IPS-15b (cell line): Measurements from ENCODE around the gene IFNLR1.

ENCODE experiments used
- H3K27me3 ChIP-seq: one replicate; pipeline ENCODE4 v1.6.1; 2013; ENCODE audit warnings: low read length; ENCODE audit not compliant: control insufficient read depth, insufficient read depth
- H3K36me3 ChIP-seq: one replicate; pipeline ENCODE4 v1.6.1; 2013; ENCODE audit warnings: low read length; ENCODE audit not compliant: control insufficient read depth, insufficient read depth
- H3K4me1 ChIP-seq: one replicate; pipeline ENCODE4 v1.6.1; 2013; ENCODE audit warnings: mild to moderate bottlenecking, low read length; ENCODE audit not compliant: control insufficient read depth, insufficient read depth
- H3K4me3 ChIP-seq: one replicate; pipeline ENCODE4 v1.5.1; 2013; ENCODE audit warnings: low read depth, low read length
- H3K9ac ChIP-seq: one replicate; pipeline ENCODE4 v1.6.1; 2013; ENCODE audit warnings: low read depth, mild to moderate bottlenecking, low read length
- H3K9me3 ChIP-seq: one replicate; pipeline ENCODE4 v1.6.1; 2013; ENCODE audit warnings: mild to moderate bottlenecking, low read length; ENCODE audit not compliant: control insufficient read depth, insufficient read depth

IFNLR1 gene

DNA sequence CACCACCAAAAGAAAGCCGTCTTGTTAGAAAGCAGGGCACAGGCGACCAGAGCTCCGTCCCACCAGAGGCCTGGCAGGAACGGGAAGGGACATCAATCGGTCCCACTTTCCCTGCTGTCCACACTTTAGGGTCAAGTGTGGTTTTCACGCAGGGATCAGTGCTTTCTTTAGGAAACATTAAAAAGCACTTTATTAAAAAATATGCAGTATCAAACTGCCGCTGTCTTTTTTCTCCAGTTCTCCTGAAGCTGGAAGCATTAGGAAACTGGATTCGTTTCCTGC, 437 bp downstream of the IFNLR1 start:
- no peaks in the 10 kb centered on the region for H3K36me3 ChIP-seq
- H3K4me1 ChIP-seq: no peaks in the 10 kb centered on the region
- H3K9me3 ChIP-seq: no peaks in the 10 kb centered on the region
- no peaks in the 10 kb centered on the region for H3K27me3 ChIP-seq
- H3K4me3 ChIP-seq: peak overlapping the region; percentile 71
- peak overlapping the region; percentile 49 for H3K9ac ChIP-seq

GRCh38 chr1:24186031-24186710, 918 bp downstream of the IFNLR1 start:
- Histone ChIP-seq H3K9ac (peak overlapping the region; percentile 49), H3K9me3 (no peaks in the 10 kb centered on the region), H3K36me3 (no peaks in the 10 kb centered on the region), H3K4me3 (peak overlapping the region; percentile 71), H3K4me1 (no peaks in the 10 kb centered on the region), H3K27me3 (no peaks in the 10 kb centered on the region)

GRCh38 chr1:24185076-24185475, 2.0 kb downstream of the IFNLR1 start:
- Histone ChIP-seq H3K9ac (no peak overlapping the region), H3K36me3 (no peaks in the 10 kb centered on the region), H3K4me3 (no peak overlapping the region), H3K4me1 (no peaks in the 10 kb centered on the region), H3K27me3 (no peaks in the 10 kb centered on the region), H3K9me3 (no peaks in the 10 kb centered on the region)

DNA sequence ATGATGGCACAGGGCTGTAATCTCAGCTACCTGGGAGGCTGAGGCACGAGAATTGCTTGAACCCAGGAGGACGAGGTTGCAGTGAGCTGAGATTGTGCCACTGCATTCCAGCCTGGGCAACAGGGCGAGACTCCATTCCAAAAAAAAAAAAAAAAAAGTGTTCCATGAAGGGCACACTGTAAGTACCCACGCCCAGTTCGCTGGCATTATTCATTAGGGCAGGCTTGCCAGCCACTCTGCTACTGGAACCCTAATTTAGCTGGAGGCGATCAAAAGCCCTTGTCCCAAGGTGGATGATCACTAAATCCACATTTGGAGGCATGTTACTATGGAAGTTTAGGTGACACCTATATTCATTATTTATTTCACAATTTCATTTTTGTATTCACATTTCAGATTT, 5.0 kb downstream of the IFNLR1 start:
- H3K4me1 ChIP-seq: no peaks in the 10 kb centered on the region

DNA sequence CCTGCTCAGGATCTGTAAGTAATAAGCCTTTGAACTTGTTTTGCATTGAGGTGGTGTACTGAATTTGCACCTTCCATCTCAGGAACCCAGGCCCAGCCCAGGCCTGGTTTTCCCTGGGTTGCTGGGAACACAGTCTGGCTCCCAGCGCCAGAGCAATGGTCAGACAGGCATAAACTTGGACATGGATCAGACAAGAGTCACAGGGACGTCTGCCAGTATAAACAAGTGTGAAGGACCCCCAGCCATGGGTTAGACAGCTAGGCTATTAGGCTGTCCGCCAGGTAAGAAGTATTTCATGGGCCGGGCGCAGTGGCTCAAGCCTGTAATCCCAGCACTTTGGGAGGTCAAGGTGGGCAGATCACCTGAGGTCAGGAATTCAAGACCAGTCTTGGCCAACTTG, 5.5 kb downstream of the IFNLR1 start:
- H3K4me3 ChIP-seq: no peak overlapping the region
- H3K4me1 ChIP-seq: no peaks in the 10 kb centered on the region
- H3K9me3 ChIP-seq: no peaks in the 10 kb centered on the region
- no peak overlapping the region for H3K9ac ChIP-seq
- H3K27me3 ChIP-seq: no peaks in the 10 kb centered on the region
- H3K36me3 ChIP-seq: no peaks in the 10 kb centered on the region

More for the DNA sequence above, 5.0 kb downstream of the IFNLR1 start:
- H3K27me3 ChIP-seq: no peaks in the 10 kb centered on the region
- H3K9ac ChIP-seq: no peak overlapping the region
- H3K9me3 ChIP-seq: no peaks in the 10 kb centered on the region
- H3K4me3 ChIP-seq: no peak overlapping the region
- H3K36me3 ChIP-seq: no peaks in the 10 kb centered on the region

DNA sequence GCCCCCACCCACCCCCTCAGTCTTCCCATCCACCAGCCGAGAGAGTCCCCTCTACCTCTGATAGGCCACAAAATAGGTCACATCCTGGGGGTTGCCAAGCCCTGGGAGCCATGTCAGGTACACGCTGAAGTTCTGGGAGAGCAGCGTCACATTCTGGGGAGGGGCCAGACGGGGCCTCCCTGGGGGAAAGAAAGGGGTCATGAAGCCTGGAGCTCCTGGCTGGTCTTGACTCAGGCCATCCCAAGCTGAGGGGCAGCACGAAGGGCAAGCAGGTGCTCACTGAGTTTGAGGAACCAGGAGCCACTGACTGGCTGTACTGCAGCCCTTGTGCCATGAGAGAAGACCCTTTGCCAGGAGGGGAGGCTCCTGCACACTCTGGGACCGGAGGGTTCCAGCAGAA, 6.4 kb downstream of the IFNLR1 start:
- no peaks in the 10 kb centered on the region for H3K9me3 ChIP-seq
- H3K9ac ChIP-seq: no peak overlapping the region
- H3K4me1 ChIP-seq: peaks cover 3% of the 10 kb centered on the region
- no peak overlapping the region for H3K4me3 ChIP-seq
- no peaks in the 10 kb centered on the region for H3K36me3 ChIP-seq
- H3K27me3 ChIP-seq: no peaks in the 10 kb centered on the region

DNA sequence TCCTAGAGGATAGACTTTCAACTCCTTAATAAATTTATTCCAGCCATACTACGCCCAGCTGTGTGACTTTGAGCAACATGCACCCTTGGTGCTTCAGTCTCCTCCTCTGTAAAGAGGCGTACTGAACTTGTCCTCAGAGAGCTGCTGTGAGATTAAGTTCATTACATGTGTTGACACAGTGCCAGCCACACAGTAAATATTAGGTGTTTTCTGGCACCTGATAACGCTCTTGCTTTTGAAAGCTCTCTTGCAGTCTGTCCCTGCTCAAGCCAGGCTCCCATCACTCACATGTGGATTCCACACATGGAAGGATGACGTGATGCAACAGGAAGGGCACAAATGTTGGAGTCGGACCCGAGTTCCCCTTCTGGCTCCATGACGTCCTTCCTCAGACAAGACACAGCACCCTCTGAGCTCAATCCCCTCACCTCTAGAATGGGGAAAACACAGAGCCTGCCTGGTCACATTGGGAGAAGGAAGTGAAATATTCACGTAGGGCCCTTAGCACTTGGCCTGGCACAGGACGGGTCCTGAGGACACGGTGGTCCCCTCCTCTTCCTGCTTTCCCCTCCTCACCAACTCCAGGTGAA, 7.7 kb downstream of the IFNLR1 start:
- H3K9me3 ChIP-seq: no peaks in the 10 kb centered on the region
- H3K9ac ChIP-seq: no peak overlapping the region
- H3K36me3 ChIP-seq: no peaks in the 10 kb centered on the region
- peaks cover 3% of the 10 kb centered on the region for H3K4me1 ChIP-seq
- no peak overlapping the region for H3K4me3 ChIP-seq
- H3K27me3 ChIP-seq: no peaks in the 10 kb centered on the region

DNA sequence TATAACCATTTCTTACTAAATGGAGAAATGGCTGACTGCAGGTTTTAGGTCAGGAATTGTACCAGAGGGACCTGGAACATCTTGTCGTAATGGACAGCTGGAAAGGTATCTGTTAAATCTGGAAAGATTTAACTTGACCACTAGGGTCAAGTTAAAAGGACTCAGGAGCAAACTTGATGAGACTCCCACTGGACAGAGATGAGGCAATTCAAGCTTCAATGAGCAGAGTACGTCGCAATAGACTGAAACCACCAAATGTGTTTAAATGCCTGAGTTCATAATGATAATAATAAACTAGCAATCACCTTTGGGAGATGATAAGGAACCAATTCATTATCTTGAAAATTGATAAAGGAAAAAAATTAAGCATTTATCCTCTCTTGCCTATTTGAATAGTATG, 8.7 kb downstream of the IFNLR1 start:
- peaks cover 3% of the 10 kb centered on the region for H3K4me1 ChIP-seq
- no peaks in the 10 kb centered on the region for H3K27me3 ChIP-seq
- H3K4me3 ChIP-seq: no peak overlapping the region
- no peaks in the 10 kb centered on the region for H3K9me3 ChIP-seq
- H3K9ac ChIP-seq: no peak overlapping the region
- H3K36me3 ChIP-seq: no peaks in the 10 kb centered on the region

DNA sequence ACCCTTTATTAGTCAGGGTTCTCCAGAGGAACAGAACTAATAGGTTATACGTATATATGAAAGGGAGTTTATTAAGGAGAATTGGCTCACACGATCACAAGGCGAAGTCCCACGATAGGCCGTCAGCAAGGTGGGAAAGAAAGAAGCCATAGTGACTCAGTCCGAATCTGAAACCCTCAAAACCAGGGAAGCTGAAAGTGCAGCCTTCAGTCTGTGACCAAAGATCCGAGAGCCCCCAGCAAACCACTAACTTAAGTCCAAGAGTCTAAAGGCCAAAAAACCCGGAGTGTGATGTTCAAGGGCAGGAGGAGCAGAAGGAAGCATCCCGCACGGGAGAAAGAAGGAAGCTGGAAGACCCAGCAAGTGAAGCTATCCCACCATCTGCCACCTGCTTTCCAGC, 9.9 kb downstream of the IFNLR1 start:
- no peaks in the 10 kb centered on the region for H3K36me3 ChIP-seq
- peaks cover 3% of the 10 kb centered on the region for H3K4me1 ChIP-seq
- no peaks in the 10 kb centered on the region for H3K27me3 ChIP-seq
- no peaks in the 10 kb centered on the region for H3K9me3 ChIP-seq
- H3K4me3 ChIP-seq: no peak overlapping the region
- H3K9ac ChIP-seq: no peak overlapping the region

- H3K4me1 ChIP-seq: peaks cover 3% of the 10 kb centered on the region
- no peaks in the 10 kb centered on the region for H3K27me3 ChIP-seq
- H3K9me3 ChIP-seq: no peaks in the 10 kb centered on the region
- H3K9ac ChIP-seq: no peak overlapping the region
- H3K4me3 ChIP-seq: no peak overlapping the region
- H3K36me3 ChIP-seq: no peaks in the 10 kb centered on the region
Measured at GRCh38 chr1:24175033-24175755, 11.9 kb downstream of the IFNLR1 start.

DNA sequence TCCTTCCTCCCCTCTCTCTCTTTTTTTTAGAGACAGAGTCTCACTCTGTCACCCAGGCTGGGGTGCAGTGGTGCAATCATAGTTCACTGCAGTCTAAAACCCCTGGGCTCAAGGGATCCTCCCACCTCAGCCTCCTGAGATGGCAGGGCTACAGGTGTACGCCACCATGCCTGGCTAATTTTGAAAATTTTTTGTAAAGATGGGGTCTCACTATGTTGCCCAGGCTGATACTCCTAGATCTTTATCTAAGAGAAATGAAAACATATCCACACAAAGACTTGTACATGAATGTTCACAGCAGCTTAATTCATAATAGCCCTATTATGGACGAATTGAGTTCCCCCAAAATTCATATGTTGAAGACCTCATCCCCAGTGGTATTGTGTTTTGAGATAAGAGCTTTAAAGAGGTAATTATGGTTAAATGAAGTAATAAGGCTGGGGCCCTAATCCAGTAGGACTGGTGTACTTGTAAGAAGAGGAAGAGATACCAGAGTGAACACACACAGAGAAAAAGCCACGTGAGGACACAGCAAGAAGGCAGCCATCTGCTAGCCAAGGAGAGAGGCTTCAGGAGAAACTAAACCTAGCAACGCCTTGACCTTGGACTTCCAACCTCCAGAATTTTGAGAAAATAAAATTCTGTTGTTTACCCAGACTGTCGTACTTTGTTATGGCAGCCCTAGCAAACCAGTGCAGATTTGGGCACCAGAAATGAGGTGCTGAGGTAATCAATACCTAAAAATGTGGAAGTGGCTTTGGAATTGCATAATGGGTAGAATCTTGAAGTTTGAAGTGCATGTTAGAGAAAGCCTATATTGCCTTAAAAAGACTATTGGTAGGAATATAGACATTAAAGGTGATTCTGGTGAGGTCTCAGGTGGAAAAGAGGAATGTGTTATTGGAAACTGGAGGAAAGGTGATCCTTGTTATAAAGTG, 13.2 kb downstream of the IFNLR1 start:
- Histone ChIP-seq H3K9ac (no peak overlapping the region), H3K4me1 (peaks cover 3% of the 10 kb centered on the region), H3K36me3 (peaks cover 5% of the 10 kb centered on the region), H3K4me3 (no peak overlapping the region), H3K9me3 (no peaks in the 10 kb centered on the region), H3K27me3 (no peaks in the 10 kb centered on the region)
